Heart left ventricle (tissue), 13 donors: Measurements from ENCODE around the gene AGXT.

Experiments
- CTCF ChIP-seq, 12 donors: fragments of 200-600 bp; sonication (generic) in 4 of 12; IDR thresholded peaks; one replicate each; pipeline versions ENCODE4 v1.5.0 to v1.8.0; 2018 to 2022; ENCODE audit warnings: antibody characterized with exemption in 12 of 12, mild to moderate bottlenecking in 5 of 12
- POLR2A ChIP-seq, 2 donors: fragments of 450-650 bp; IDR thresholded peaks; one replicate each; pipeline ENCODE4 v1.6.1; 2017; ENCODE audit warnings: antibody characterized with exemption in 2 of 2, mild to moderate bottlenecking in 2 of 2, moderate library complexity in 2 of 2
- donor health status: ischemic (EF 13 %, LVEDD 7.1; RV severe dilation, severe dysfunction).
- donor health status: DM: no; HTN: yes; CAD: no.
- donor health status: DM: no; HTN: no; CAD: no.
- donor health status: ischemic (EF 25% LVEDD 6.9; RV normal size, moderate dysfunction).
- donor health status: ischemic (EF 25% LVEDD 5.7; RV mildly dilated, moderate dysfunction).
- donor health status: ischemic (EF 35%, LVEDD 5.7; RV mildly dilated, moderate dysfunction).
- donor health status: nonischemic (EF 11% LVEDD 7.7; RV severe dilation, severe dysfunction).
- donor health status: DM: yes; HTN: yes; CAD: no.
- donor health status: PGD.
- donor health status: ischemic (EF 29% LVEDD 5.4; RV normal size, mild dysfunction).
- donor health status: nonischemic (EF 23%, LVEDD 6.1; RV moderate dilation, normal function).

DNA sequence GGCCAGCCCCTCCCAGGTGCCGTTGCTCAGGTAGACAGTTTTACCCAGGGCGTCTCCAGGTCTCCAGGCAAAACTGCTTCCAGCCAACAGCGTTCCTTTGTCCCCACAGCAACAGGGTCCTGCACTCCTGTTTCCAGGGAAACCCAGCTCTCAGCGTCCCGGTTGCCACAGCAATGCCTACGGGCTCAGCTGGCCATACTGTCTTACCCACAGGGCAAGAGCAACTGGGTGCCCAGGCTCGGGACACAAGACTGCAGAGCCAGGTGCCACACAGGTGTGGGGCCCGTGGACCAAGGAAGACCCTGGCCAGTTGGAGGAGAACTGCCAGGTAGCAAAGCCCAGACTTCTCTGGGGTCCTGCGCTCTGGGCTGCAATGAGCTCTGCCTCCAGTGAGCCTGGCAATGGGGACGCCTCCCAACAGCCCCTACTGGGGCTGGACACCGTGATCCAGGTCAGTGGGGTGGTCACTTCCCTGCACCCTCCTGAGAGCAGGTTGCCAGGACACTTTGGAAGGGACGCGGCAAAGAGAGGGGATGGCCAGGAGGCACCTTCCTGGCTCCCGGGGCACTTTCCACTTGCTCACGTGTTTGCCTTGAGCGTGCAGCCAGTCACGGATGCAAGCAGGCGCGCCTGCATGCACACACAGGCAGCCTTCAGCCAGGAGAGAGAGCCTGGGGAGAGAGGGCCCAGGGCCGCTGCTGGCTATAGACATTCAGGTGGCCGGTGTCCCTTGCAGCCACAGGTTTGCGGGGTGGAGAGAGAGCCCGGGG is 37.7 kb downstream of the AGXT start, which contains the start of gene CROCC2:
- TF ChIP-seq CTCF (IDR thresholded peaks at IDR 0.05) = no peak
- TF ChIP-seq POLR2A (IDR thresholded peaks at IDR 0.05) = no peak
